Activated naive CD4-positive, alpha-beta T cell treated with anti-CD3 and anti-CD28 coated beads, Interleukin-2, amount 50 U/mL, for 72 hours (primary cell): ENCODE results near the gene PRCP. TPM values are rescaled to one million over a fixed set of nuclear protein-coding genes. Genes with fewer than 3 reads are reported as not detected.

Experiments
- ATAC-seq, 2 donors: fragments of 150-1000 bp; cut with Tn5 transposase; 2 replicates each; pipeline ENCODE4 v1.10.0; 2021; ENCODE audit warnings: mild to moderate bottlenecking in 2 of 2, moderate library complexity in 2 of 2
- DNase-seq, 2 donors: peaks; one replicate each; pipeline ENCODE4 v3.0.0; 2021 to 2022; ENCODE audit warnings: low spot score in 2 of 2
- H3K27ac Mint-ChIP-seq, 2 donors: one replicate each; pipeline ENCODE4 v1.8.0; 2022; ENCODE audit warnings: mild to moderate bottlenecking in 2 of 2, mixed read lengths in 2 of 2
- H3K36me3 Mint-ChIP-seq, 2 donors: one replicate each; pipeline ENCODE4 v1.8.0; 2022; ENCODE audit warnings: mixed read lengths in 2 of 2
- H3K9me3 Mint-ChIP-seq, 2 donors: one replicate each; pipeline ENCODE4 v1.8.0; 2022; ENCODE audit warnings: mixed read lengths in 2 of 2
- total RNA-seq, 2 donors: library from RNA; stranded (reverse); gene quantifications; one replicate each; pipeline ENCODE4 v1.2.3, GENCODE V29; 2022

The PRCP gene
- total RNA-seq, 2 donors from 2014 or later: 27.8 to 30.0 TPM

DNA sequence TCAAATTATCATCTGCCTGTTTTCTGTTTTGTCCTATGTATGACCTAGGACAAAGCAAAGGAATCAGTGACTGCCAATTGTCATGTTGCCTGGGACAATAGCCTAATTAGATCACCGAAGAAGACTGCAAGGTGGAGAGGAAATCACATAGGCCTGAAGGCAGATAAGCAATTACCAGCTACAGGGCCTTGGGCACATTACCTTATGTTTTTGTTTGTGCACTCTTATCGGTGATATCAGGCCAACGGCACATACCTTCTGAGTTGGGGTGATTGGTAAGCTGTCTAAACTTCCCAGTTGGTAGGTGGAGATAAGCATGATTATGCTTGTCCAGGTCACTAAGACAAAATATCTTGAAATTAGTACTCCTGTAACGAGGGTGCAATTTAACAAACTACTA is 108.5 kb downstream of the PRCP start:
- Mint-ChIP-seq H3K27ac (no peak overlapping the region), H3K36me3 (no peaks in the 10 kb centered on the region), H3K9me3 (no peaks in the 10 kb centered on the region)
- no peak for ATAC-seq
- no peak for DNase-seq

DNA sequence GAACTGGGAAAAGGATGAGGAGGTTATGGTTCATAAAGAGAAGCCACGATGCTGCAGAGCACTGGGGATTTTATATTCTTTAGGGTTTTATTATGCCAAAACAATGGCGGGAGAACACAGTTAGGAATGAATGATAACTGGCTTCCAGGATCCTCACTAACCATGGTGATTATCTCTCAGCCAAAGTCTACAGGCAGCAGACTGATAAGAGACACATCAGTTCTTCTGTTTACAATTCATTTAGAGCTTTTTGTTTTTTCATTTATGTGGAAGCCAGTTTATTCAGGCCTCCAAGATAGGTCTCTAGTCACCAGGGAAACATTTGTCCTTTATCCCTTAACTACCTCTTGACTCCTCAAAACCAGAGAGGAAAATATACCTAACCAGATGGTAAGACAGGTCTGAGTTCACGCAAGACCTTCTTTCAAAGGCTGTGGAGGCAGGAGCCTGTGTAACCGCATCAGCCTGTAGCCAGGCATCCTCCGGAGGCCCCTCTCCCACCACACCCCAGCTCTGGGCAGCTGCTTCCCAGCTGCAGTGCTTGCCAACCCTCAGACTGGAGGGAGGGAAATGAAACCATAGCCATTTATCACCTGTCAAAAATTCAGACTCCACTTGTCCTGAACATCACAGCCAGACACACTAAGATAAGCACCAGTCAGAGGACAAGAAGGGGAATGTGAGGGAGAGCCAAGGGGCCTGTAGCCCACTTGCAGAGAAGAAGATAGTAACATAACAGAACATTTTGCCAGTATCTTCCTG is 109.3 kb downstream of the PRCP start:
- no peak for ATAC-seq
- Mint-ChIP-seq H3K36me3 (no peaks in the 10 kb centered on the region), H3K9me3 (no peaks in the 10 kb centered on the region), H3K27ac (no peak overlapping the region)
- DNase-seq: no peak

DNA sequence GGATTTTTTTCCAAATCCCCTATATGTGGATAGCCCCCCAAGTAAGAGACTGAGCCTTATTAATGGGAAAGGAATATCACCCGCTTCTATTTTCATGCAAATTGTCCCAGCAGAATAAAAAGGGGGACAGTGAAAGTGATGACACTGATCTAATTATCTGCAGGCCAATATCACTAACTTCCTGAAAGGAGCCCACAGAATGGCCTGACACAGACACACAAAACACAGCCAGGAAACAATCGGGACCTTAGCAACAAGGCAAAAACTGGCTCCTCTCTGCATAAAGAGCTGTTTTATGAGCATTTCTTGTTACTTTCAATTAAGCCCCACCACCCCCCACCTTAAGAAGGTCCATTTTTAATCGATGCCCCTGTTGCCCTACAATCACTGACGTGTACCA is 112.2 kb downstream of the PRCP start:
- ATAC-seq: no peak
- H3K36me3 Mint-ChIP-seq: no peaks in the 10 kb centered on the region
- H3K9me3 Mint-ChIP-seq: no peaks in the 10 kb centered on the region
- DNase-seq: no peak
- H3K27ac Mint-ChIP-seq: no peak overlapping the region

DNA sequence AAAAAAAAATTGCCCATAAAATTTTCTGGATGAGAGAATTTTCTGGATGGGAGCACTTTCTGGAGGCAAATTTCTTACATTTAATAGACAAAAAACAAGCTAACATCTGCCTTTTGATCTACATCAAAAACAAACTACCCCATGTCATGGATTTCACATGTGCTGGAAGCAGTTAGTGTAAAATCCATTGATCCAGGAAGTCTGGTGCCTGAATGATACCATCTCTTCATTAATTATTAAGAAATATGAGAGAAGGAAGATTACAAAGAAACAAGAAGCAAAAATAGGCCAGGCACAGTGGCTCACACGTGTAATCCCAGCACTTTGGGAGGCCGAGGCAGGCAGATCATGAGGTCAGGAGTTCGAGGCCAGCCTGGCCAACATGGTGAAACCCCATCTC is 113.4 kb downstream of the PRCP start:
- Mint-ChIP-seq H3K9me3 (peaks cover 4 to 7% of the 10 kb centered on the region in 2 donors), H3K27ac (no peak overlapping the region), H3K36me3 (no peaks in the 10 kb centered on the region)
- DNase-seq: no peak
- no peak for ATAC-seq

DNA sequence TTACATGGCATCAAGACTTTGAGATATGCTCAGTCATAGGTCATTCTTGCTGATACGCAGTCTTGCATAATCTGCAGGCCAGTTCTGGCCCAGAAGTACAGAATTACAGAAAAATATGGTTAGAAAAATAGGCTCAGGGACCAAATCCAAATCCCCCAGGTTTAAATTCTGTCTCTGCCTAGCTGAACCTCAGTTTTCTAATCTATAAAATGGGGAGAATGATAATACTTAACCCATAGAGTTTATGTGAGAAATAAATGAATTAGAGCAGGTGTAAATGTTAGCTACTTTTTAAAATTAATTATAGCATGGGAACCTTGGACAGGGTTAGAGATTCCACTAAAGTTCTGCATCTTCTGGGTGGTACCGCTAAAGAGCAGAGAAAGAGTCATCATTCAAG is 114.2 kb downstream of the PRCP start:
- DNase-seq (no peak), ATAC-seq (no peak)
- no peak overlapping the region for H3K27ac Mint-ChIP-seq
- H3K36me3 Mint-ChIP-seq: no peaks in the 10 kb centered on the region
- H3K9me3 Mint-ChIP-seq: peaks cover 9 to 12% of the 10 kb centered on the region in 2 donors

DNA sequence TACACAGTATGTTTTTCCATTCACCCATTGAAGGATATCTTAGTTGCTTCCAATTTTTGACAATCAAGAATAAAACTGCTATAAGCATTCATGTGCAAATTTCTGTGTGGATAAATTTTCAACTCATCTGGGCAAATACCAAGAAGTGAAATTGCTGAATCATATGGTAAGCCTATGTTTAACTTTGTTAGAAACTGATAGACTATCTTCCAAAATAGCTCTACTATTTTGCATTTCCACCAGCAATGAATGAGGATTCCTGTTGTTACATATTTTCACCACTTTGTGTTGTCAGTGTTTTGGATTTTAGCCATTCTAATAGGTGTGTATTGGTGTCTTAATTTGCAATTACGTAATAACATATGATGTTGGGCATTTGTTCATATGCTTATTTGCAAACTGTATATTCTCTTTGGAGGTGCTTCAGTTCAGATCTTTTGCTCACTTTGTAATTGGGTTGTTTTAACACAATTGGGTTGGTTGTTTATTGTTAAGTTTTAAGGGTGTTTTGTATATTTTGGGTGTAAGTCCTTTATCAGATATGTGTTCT is 117.3 kb downstream of the PRCP start:
- Mint-ChIP-seq H3K27ac (no peak overlapping the region), H3K9me3 (peaks cover 10 to 18% of the 10 kb centered on the region in 2 donors), H3K36me3 (no peaks in the 10 kb centered on the region)
- DNase-seq (no peak), ATAC-seq (no peak)

DNA sequence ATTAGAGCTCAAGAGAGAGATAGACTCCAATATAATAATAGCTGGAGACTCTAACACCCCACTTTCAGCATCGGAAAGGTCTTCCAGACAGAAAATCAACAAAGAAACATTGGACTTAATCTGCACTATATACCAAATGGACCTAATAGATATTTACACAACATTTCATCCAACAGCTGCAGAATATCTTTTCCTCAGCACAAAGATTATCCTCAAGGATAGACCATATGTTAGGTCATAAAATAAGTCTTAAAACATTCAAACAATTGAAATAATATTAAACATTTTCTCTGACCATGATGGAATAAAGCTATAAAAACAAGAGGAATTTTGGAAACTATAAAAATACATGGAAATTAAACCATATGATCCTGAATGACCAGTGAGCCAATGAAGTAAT is 121.5 kb downstream of the PRCP start:
- Mint-ChIP-seq H3K9me3 (peaks cover 18 to 31% of the 10 kb centered on the region in 2 donors), H3K27ac (no peak overlapping the region), H3K36me3 (peaks cover 9 to 14% of the 10 kb centered on the region in 2 donors)
- no peak for DNase-seq
- ATAC-seq: no peak

DNA sequence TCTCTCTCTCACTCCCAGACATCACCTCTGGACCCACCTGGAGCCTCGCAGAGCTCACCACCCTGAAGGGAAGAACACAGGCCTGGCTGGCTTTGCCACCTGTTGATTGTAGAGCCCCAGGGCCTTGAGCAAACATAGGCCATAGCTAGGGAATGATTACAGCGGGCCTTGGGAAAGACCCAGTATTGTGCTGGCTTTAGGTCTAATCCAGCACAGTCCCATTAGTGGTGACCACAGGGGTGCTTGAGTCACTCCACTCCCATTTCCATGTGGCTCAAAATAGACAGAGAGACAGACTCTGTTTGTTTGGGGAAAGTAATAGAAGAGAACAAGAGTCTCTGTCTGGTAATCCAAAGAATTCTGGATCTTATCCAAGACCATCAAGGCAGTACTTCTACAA is 123.9 kb downstream of the PRCP start:
- ATAC-seq (no peak), DNase-seq (no peak)
- Mint-ChIP-seq H3K27ac (no peak overlapping the region), H3K9me3 (peaks cover 13 to 23% of the 10 kb centered on the region in 2 donors), H3K36me3 (peaks cover 9 to 14% of the 10 kb centered on the region in 2 donors)

DNA sequence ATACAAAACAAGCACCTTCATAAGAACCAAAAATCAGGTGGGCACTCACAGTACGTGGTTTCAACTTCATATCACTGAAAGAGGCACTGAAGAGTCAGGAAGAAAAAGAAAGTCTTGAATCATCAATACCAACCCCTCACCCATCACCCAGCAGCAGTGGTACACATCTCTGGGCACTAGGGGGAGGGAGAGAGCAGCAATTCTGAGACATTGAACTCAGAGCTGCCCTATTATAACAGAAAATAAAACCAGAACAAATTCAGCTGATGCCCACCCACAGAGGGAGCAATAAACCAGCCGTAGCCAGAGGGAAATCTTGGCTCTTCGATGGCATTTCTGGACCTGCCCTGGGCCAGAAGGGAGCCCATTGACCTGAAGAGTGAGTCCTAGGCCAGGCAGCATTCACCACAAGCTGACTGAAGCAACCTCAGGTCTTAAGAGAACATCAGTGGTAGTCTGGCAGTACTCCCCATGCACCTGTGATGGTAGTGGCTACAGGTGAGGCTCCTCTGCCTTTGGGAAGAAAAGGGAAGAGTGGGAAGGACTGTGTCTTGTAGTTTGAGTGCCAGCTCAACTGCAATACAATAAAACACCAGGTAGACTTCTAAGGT is 124.4 kb downstream of the PRCP start:
- H3K36me3 Mint-ChIP-seq: peaks cover 9 to 14% of the 10 kb centered on the region in 2 donors
- H3K9me3 Mint-ChIP-seq: peaks cover 8 to 19% of the 10 kb centered on the region in 2 donors
- no peak overlapping the region for H3K27ac Mint-ChIP-seq
- DNase-seq: no peak
- ATAC-seq: peak; percentile 68 to 69

DNA sequence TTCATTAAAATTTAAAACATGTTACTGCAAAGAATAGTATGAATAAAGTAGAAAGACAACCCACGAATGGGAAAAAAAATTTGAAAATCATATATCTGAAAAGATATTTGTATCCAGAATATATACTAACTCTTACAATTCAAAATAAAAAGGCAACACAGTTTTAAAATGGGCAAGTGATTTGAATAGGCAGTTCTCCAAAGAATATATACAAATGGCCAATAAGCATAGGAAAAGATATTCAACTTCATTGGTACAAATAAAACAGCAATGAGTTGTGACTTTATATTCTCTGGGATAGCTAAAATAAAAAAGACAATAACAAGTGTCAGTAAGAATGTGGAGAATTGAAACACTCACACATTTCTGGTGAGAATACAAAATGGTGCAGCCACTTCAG is 125.0 kb downstream of the PRCP start:
- no peak for ATAC-seq
- DNase-seq: no peak
- no peak overlapping the region for H3K27ac Mint-ChIP-seq
- peaks cover 9 to 14% of the 10 kb centered on the region in 2 donors for H3K36me3 Mint-ChIP-seq
- H3K9me3 Mint-ChIP-seq: peaks cover 8 to 19% of the 10 kb centered on the region in 2 donors

Other genes with a start within 250 kb of the PRCP start
- not detected for gene FAM181B, start 166.6 kb downstream of the PRCP start, total RNA-seq
- 10 to 100 TPM; 16.2 to 21.4 TPM for gene DDIAS, start 1.3 kb upstream of the PRCP start, total RNA-seq
- gene RAB30, start 171.5 kb upstream of the PRCP start, total RNA-seq: 10 to 100 TPM in 1 of 2 donors, 1 to 10 TPM in 1; 8.7 to 12.1 TPM